Measurements from ENCODE around the gene TNS1.

The TNS1 gene

DNA sequence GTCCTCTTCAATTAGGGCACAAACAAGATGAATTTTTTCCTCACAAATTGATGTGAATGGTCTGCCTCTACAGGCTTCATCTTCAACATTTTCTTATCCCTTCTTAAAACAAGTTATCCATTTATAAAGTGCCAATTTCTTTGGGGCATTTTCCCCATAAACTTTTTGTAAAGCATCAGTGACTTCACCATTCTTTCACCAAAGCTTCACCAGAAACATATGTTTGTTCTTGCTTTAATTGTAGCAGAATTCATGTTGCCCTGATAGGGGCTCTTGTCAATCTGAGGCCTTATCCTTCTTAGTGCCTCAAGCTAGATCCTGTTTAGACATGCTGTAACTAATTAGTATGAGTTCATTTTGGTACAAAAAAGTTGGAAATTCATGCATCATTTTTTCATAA, 226.2 kb downstream of the TNS1 start:
- Histone ChIP-seq H4K20me1 (ENCODE audit: insufficient read depth, low read length) (no peaks in the 10 kb centered on the region), H3K36me3 (replicated peaks; ENCODE audit: insufficient read depth, low read length) (no peaks in the 10 kb centered on the region), H3K79me2 (ENCODE audit: low read length) (no peaks in the 10 kb centered on the region), H3K4me2 (ENCODE audit: low read depth, low read length) (no peak overlapping the region), H3K9me2 (replicated peaks; ENCODE audit: insufficient read depth, low read length) (no peaks in the 10 kb centered on the region), H3K9me3 (replicated peaks; ENCODE audit: insufficient read depth, low read length) (no peaks in the 10 kb centered on the region), H3K4me1 (ENCODE audit: low read length) (no peaks in the 10 kb centered on the region), H3K27me3 (replicated peaks; ENCODE audit: insufficient read depth, low read length) (no peaks in the 10 kb centered on the region), H3K4me3 (ENCODE audit: low read length) (no peak overlapping the region), H3K9ac (ENCODE audit: low read length) (no peak overlapping the region), H2AFZ (ENCODE audit: low read length) (no peak overlapping the region), H3K27ac (ENCODE audit: low read length) (no peak overlapping the region), H3F3A (ENCODE audit: insufficient read depth, low read length) (no peaks in the 10 kb centered on the region)
- no peak for TF ChIP-seq EZH2phosphoT487 (IDR thresholded peaks at IDR 0.05; ENCODE audit: low read length)
- TF ChIP-seq EZH2 (optimal IDR thresholded peaks at IDR 0.05; ENCODE audit: low read depth, low read length) = no peak
- TF ChIP-seq, protein P1, sequence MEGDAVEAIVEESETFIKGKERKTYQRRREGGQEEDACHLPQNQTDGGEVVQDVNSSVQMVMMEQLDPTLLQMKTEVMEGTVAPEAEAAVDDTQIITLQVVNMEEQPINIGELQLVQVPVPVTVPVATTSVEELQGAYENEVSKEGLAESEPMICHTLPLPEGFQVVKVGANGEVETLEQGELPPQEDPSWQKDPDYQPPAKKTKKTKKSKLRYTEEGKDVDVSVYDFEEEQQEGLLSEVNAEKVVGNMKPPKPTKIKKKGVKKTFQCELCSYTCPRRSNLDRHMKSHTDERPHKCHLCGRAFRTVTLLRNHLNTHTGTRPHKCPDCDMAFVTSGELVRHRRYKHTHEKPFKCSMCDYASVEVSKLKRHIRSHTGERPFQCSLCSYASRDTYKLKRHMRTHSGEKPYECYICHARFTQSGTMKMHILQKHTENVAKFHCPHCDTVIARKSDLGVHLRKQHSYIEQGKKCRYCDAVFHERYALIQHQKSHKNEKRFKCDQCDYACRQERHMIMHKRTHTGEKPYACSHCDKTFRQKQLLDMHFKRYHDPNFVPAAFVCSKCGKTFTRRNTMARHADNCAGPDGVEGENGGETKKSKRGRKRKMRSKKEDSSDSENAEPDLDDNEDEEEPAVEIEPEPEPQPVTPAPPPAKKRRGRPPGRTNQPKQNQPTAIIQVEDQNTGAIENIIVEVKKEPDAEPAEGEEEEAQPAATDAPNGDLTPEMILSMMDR (IDR thresholded peaks at IDR 0.05; ENCODE audit: low read length) = no peak
- no peak for DNase-seq

DNA sequence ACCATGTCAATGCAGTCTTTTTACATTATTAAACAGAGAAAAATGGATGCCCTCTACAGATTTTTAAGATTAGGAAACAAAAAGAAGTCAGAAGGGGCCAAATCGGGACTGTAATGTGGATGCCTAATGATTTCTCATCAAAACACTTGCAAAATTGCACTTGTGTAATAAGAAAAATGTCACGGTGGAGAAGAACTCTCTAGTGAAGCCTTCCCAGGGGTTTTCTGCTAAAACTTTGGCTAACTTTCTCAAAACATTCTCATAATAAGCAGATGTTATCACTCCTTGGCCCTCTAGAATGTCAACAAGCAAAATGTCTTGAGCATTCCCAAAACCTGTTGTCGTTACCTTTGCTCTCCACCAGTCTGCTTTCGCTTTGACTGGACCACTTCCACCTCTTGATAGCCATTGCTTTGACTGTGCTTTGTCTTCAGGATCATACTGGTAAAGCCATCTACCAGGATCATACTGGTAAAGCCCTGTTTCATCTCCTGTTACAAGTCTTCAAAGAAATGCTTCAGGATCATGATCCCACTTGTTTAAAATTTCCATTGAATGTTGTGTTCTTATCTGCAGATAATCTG, 226.8 kb downstream of the TNS1 start:
- Histone ChIP-seq H3K9ac (ENCODE audit: low read length) (no peak overlapping the region), H3K9me3 (replicated peaks; ENCODE audit: insufficient read depth, low read length) (no peaks in the 10 kb centered on the region), H3K4me2 (ENCODE audit: low read depth, low read length) (no peak overlapping the region), H3K27ac (ENCODE audit: low read length) (no peak overlapping the region), H3K36me3 (replicated peaks; ENCODE audit: insufficient read depth, low read length) (no peaks in the 10 kb centered on the region), H3K79me2 (ENCODE audit: low read length) (no peaks in the 10 kb centered on the region), H3K9me2 (replicated peaks; ENCODE audit: insufficient read depth, low read length) (no peaks in the 10 kb centered on the region), H4K20me1 (ENCODE audit: insufficient read depth, low read length) (no peaks in the 10 kb centered on the region), H3F3A (ENCODE audit: insufficient read depth, low read length) (no peaks in the 10 kb centered on the region), H3K4me3 (ENCODE audit: low read length) (no peak overlapping the region), H3K27me3 (replicated peaks; ENCODE audit: insufficient read depth, low read length) (no peaks in the 10 kb centered on the region), H3K4me1 (ENCODE audit: low read length) (no peaks in the 10 kb centered on the region), H2AFZ (ENCODE audit: low read length) (no peak overlapping the region)
- DNase-seq = no peak
- TF ChIP-seq EZH2phosphoT487 (IDR thresholded peaks at IDR 0.05; ENCODE audit: low read length) = no peak
- TF ChIP-seq, protein P1 (IDR thresholded peaks at IDR 0.05; ENCODE audit: low read length) = no peak
- TF ChIP-seq EZH2 (optimal IDR thresholded peaks at IDR 0.05; ENCODE audit: low read depth, low read length) = no peak

DNA sequence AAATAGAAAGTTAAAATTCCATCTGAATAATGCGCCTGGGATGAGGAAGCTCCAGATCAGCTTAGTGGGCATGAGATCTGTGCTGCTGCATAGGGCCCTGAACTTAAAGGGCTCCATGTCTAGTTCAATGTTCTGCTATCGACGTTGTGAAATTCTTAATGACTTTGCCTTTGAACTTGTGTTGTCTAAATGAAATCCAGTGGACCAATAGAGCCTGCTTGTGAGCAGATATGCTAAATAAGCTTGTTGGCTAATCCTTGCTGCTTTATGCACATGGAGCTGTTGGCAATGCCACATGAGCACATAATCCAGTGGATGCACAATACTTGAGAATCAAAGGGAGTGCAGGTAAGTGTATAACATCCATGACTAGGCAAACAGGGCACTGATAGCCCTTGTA, 228.6 kb downstream of the TNS1 start:
- Histone ChIP-seq H3K79me2 (ENCODE audit: low read length) (no peaks in the 10 kb centered on the region), H3K27me3 (replicated peaks; ENCODE audit: insufficient read depth, low read length) (no peaks in the 10 kb centered on the region), H3K4me2 (ENCODE audit: low read depth, low read length) (no peak overlapping the region), H3K9me3 (replicated peaks; ENCODE audit: insufficient read depth, low read length) (no peaks in the 10 kb centered on the region), H3K9me2 (replicated peaks; ENCODE audit: insufficient read depth, low read length) (no peaks in the 10 kb centered on the region), H4K20me1 (ENCODE audit: insufficient read depth, low read length) (no peaks in the 10 kb centered on the region), H3K9ac (ENCODE audit: low read length) (no peak overlapping the region), H2AFZ (ENCODE audit: low read length) (no peak overlapping the region), H3K36me3 (replicated peaks; ENCODE audit: insufficient read depth, low read length) (no peaks in the 10 kb centered on the region), H3F3A (ENCODE audit: insufficient read depth, low read length) (no peaks in the 10 kb centered on the region), H3K4me3 (ENCODE audit: low read length) (no peak overlapping the region), H3K27ac (ENCODE audit: low read length) (no peak overlapping the region), H3K4me1 (ENCODE audit: low read length) (no peaks in the 10 kb centered on the region)
- TF ChIP-seq EZH2phosphoT487 (IDR thresholded peaks at IDR 0.05; ENCODE audit: low read length) (no peak), EZH2 (optimal IDR thresholded peaks at IDR 0.05; ENCODE audit: low read depth, low read length) (no peak)
- TF ChIP-seq, protein P1 (IDR thresholded peaks at IDR 0.05; ENCODE audit: low read length) = no peak
- DNase-seq = no peak

Data from MM.1S (cell line).